Measurements from ENCODE around the gene CACNB1. TPM values are rescaled to one million over a fixed set of nuclear protein-coding genes. Genes with fewer than 3 reads are reported as not detected.

Gene CACNB1
- total RNA-seq: 3.5 and 5.6 TPM in 2 replicates

GRCh38 chr17:39197380-39198185 is at the start of gene CACNB1:
Gene CACNB1 (minus strand): TSS chr17:39197669. CDS start chr17:39197495, 174 bp downstream.

DNA sequence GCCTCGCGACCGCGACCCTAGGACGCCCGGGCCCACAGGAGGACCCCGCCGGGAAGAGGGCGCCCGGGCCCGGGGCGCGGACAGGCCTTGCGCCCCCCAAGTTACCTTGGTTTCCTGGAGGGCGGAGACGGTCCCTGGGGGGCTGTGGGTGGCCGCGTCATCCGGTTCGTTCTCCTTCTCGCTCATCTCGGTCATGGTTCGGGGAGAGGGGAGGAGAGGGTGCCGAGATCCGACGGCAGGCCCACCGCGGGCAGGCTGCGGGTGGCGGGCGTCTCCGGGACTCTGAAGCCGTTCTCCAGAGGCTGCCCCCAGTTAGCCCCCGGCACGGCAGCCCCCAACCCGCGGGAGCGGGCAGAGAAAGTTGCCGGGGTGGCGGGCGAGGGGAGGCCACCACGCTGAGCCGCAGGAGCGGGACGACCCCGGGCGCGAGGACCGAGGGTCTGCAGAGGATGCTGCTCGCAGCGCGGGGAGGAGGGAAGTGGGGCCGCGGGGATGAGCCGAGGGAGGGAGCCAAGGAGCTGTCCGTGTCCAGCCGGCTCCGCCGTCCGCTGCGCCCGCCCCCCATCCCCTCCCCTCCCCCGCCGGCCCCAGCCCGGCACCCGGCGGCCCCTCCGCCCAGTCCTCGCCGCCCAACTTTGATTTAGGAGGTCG is 28.0 kb upstream of the CACNB1 start, which contains the start of gene STAC2:
Gene STAC2 (minus strand): TSS at position 638 of the 651 bp plus-strand sequence. CDS start 443 bp downstream, at position 195.

DNA sequence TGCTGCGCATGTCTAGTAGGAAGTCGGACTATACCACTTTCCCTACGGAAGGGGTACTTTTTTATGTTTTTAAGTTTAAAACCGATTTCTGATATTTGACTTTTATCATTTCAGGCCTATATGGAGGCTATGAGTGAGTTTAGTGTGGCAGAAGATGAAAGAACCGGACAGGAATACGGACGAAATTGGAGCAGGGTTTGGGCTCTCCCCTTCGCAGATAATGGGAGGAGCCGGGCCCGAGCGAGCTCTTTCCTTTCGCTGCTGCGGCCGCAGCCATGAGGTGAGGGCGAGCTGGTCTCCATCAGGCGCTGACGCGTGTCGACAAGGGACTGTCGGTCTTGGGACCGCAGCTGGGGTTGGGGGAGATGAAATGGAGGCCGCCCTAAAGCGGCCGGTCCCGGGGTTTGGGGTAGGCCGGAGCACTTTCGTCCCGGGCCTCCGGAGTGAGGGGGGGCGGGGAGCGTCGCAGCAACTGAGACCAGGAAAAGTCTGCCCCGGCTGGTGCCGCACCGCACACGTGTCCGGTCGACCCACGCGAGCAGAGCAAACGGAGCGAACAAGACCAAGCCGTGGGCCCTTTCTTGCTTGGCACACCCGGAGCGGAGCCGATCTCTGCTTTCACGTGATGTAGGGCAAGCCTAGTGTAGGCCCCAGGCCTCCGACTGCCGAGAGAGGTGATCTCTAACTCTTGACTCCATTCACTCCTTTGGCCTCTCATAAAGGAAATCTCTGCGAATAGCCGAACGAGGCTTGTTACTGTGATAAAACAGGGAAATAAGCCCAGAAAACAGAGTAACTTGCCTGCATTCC is 2.8 kb upstream of the CACNB1 start, which contains the start of gene RPL19:
Gene RPL19 (plus strand): TSS at position 214 of the 810 bp plus-strand sequence. CDS start 62 bp downstream, at position 276.

DNA sequence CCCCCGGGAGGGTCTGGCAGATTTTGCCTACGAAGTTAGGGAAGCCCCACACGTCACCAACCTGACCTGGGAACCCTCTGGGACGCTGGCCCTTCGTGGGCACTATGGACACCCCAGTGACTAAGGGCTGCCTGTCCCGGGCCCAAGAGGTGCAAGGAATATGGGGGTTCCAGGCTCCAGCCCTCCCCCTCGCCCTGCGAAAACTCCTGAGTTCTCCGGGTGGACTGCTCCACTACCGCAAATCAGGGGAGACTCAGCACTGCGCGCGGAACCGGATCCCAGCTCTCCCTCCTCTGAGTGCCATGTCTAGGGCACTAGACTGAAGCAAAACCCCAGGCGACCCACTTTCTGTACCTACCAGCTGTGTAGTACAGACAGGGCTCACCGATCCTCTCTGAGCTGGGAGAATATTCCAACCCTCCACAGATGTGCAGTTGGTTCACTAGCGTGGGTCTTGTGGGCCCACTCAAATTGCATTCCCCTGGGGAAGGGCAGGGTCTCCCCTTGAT is 31.6 kb downstream of the CACNB1 start, which contains the start of gene ARL5C:
Gene ARL5C (minus strand): TSS at position 321 of the 509 bp plus-strand sequence. CDS start 401 bp downstream, outside the sequence.

DNA sequence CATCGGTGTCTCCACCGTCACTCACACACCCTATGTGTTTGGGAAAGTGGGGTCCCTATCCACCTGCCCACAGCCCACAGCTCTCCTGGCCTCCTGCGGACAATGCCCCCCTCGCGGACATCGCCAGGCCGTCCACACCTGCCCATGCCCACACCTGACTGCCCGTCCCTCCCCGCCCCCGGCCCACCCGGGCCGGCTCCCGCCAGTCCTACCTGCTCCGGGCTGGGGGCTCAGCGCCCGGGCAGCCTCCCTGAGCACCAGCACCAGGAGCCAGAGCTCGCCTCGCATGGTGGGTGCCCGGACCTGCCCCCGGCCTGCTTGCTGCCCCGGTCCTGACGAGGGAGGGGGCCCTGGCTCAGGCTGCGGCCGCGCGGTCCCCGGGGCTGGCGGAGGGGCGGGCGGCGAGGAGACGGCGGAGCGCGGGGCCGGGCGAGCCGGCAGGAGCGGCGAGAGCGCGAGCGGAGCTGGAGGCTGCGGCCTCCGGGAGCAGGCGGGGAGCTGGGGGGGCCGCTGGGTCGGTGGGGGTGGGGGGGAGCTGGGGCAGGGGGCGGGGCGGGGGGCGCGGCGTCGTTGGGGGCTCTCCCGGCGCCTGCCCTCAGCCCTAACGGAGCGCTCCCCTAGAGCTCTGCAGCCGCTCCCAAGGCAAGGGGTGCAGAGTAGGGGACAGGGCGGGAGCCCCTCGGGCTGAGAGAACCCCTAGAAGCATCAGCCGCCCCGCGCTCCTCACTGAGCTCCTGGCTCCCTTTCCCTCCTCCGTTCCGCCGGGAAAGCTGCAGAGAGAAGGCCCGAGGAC is 46.1 kb downstream of the CACNB1 start, which contains the start of gene PLXDC1:
Gene PLXDC1 (minus strand): TSS at position 488 of the 793 bp plus-strand sequence. CDS start 200 bp downstream, at position 288.

Other genes starting within 250 kb of the CACNB1 start
- not detected in 2 replicates for gene FBXO47, start 230.3 kb downstream of the CACNB1 start, total RNA-seq
- 0.21 TPM in 1 of 2 replicates, not detected in the other for gene PLXDC1, start 46.0 kb downstream of the CACNB1 start, total RNA-seq
- not detected in 2 replicates for gene ARL5C, start 31.5 kb downstream of the CACNB1 start, total RNA-seq
- gene RPL19, start 2.6 kb upstream of the CACNB1 start, total RNA-seq: 2,414 and 2,503 TPM in 2 replicates
- gene STAC2, start 28.3 kb upstream of the CACNB1 start, total RNA-seq: not detected in 2 replicates
- gene FBXL20, start 204.0 kb upstream of the CACNB1 start, total RNA-seq: 4.9 and 6.1 TPM in 2 replicates

Data from airway epithelial cell (primary cell).